ENCODE results near the gene FBXO30.

The FBXO30 gene

GRCh38 chr6:145829102-145829501, 14.5 kb upstream of the FBXO30 start:
- Histone ChIP-seq H3K79me2 (ENCODE audit: low read length) (no peaks in the 10 kb centered on the region), H3K9me3 (replicated peaks; ENCODE audit: insufficient read depth, low read length) (no peaks in the 10 kb centered on the region), H3K27ac (ENCODE audit: low read length) (no peak overlapping the region), H2AFZ (ENCODE audit: low read length) (no peak overlapping the region), H3F3A (ENCODE audit: insufficient read depth, low read length) (no peaks in the 10 kb centered on the region), H3K9ac (ENCODE audit: low read length) (no peak overlapping the region), H3K4me3 (ENCODE audit: low read length) (no peak overlapping the region), H3K27me3 (replicated peaks; ENCODE audit: insufficient read depth, low read length) (no peaks in the 10 kb centered on the region), H3K4me1 (ENCODE audit: low read length) (no peaks in the 10 kb centered on the region), H3K36me3 (replicated peaks; ENCODE audit: insufficient read depth, low read length) (no peaks in the 10 kb centered on the region), H3K9me2 (replicated peaks; ENCODE audit: insufficient read depth, low read length) (no peaks in the 10 kb centered on the region), H3K4me2 (ENCODE audit: low read depth, low read length) (no peak overlapping the region), H4K20me1 (ENCODE audit: insufficient read depth, low read length) (no peaks in the 10 kb centered on the region)
- no peak for DNase-seq
- TF ChIP-seq EZH2 (optimal IDR thresholded peaks at IDR 0.05; ENCODE audit: low read depth, low read length) (no peak), EZH2phosphoT487 (IDR thresholded peaks at IDR 0.05; ENCODE audit: low read length) (no peak), CTCF (IDR thresholded peaks at IDR 0.05; ENCODE audit: low read length) (no peak)

- Histone ChIP-seq H3K4me1 (ENCODE audit: low read length) (no peaks in the 10 kb centered on the region), H3K36me3 (replicated peaks; ENCODE audit: insufficient read depth, low read length) (no peaks in the 10 kb centered on the region)
- DNase-seq = no peak
Observed at GRCh38 chr6:145824344-145824743, 9.7 kb upstream of the FBXO30 start.

GRCh38 chr6:145823328-145823944, 8.8 kb upstream of the FBXO30 start:
- H3K9me2 ChIP-seq (replicated peaks; ENCODE audit: insufficient read depth, low read length) = no peaks in the 10 kb centered on the region
- no peaks in the 10 kb centered on the region for H3K9me3 ChIP-seq (replicated peaks; ENCODE audit: insufficient read depth, low read length)
- no peaks in the 10 kb centered on the region for H3K36me3 ChIP-seq (replicated peaks; ENCODE audit: insufficient read depth, low read length)
- H3K4me1 ChIP-seq (ENCODE audit: low read length) = no peaks in the 10 kb centered on the region
- no peak for TF ChIP-seq EZH2 (optimal IDR thresholded peaks at IDR 0.05; ENCODE audit: low read depth, low read length)
- TF ChIP-seq EZH2phosphoT487 (IDR thresholded peaks at IDR 0.05; ENCODE audit: low read length) = no peak
- no peak for TF ChIP-seq CTCF (IDR thresholded peaks at IDR 0.05; ENCODE audit: low read length)
- H3K4me3 ChIP-seq (ENCODE audit: low read length) = no peak overlapping the region
- H4K20me1 ChIP-seq (ENCODE audit: insufficient read depth, low read length) = no peaks in the 10 kb centered on the region
- H3K9ac ChIP-seq (ENCODE audit: low read length) = no peak overlapping the region
- H3F3A ChIP-seq (ENCODE audit: insufficient read depth, low read length) = no peaks in the 10 kb centered on the region
- no peaks in the 10 kb centered on the region for H3K27me3 ChIP-seq (replicated peaks; ENCODE audit: insufficient read depth, low read length)
- H3K4me2 ChIP-seq (ENCODE audit: low read depth, low read length) = no peak overlapping the region
- H2AFZ ChIP-seq (ENCODE audit: low read length) = no peak overlapping the region
- no peak for DNase-seq
- no peak overlapping the region for H3K27ac ChIP-seq (ENCODE audit: low read length)
- no peaks in the 10 kb centered on the region for H3K79me2 ChIP-seq (ENCODE audit: low read length)

More at GRCh38 chr6:145824344-145824743, 9.7 kb upstream of the FBXO30 start:
- Histone ChIP-seq H3F3A (ENCODE audit: insufficient read depth, low read length) (no peaks in the 10 kb centered on the region), H3K4me2 (ENCODE audit: low read depth, low read length) (no peak overlapping the region), H3K9ac (ENCODE audit: low read length) (no peak overlapping the region), H3K4me3 (ENCODE audit: low read length) (no peak overlapping the region), H3K79me2 (ENCODE audit: low read length) (no peaks in the 10 kb centered on the region), H3K9me3 (replicated peaks; ENCODE audit: insufficient read depth, low read length) (no peaks in the 10 kb centered on the region), H3K27me3 (replicated peaks; ENCODE audit: insufficient read depth, low read length) (no peaks in the 10 kb centered on the region), H3K27ac (ENCODE audit: low read length) (no peak overlapping the region), H4K20me1 (ENCODE audit: insufficient read depth, low read length) (no peaks in the 10 kb centered on the region), H3K9me2 (replicated peaks; ENCODE audit: insufficient read depth, low read length) (no peaks in the 10 kb centered on the region), H2AFZ (ENCODE audit: low read length) (no peak overlapping the region)
- TF ChIP-seq EZH2 (optimal IDR thresholded peaks at IDR 0.05; ENCODE audit: low read depth, low read length) = no peak
- no peak for TF ChIP-seq CTCF (IDR thresholded peaks at IDR 0.05; ENCODE audit: low read length)
- no peak for TF ChIP-seq EZH2phosphoT487 (IDR thresholded peaks at IDR 0.05; ENCODE audit: low read length)
